ENCODE measurements around the gene CD79A.

Gene CD79A

GRCh38 chr19:41919948-41920712 lies 43.1 kb downstream of the CD79A start:
- TF ChIP-seq CTCF (IDR thresholded peaks at IDR 0.05): no peak
- TF ChIP-seq ZFX (IDR thresholded peaks at IDR 0.05; ENCODE audit: borderline replicate concordance): no peak

DNA sequence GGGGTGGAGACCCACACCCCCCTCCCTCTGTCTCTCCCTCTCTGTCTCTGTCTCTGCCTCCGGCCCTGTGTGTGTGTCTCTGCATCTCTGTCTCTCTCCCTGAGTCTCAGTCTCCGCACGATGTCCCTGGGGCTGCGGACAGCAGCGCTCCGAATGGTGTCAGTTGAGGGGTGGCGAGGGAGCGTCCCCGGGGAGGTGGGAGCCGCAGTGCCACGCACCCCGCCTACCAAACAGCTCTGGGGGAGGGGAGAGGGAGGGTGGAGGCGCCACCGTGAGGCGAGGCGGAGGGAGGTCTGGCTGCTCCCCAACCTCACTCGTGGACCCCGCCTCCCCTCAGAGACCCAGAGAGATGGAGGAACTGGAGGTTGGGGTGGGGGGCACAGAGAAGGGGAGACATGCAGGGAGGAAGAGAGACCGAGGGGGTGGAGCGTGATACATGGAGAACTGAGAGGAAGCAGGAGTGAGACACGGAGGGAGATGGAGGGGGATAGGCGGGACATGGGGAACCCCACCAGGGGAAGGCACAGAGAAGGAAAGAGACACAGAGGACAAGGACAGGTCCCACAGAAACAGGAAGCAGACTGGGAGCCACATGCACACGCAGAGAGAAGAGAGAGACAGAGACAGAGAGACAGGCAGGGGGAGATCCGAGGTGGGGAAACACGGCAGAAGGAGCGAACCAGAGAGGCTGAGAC lies 44.0 kb downstream of the CD79A start:
- H3K27ac ChIP-seq: no peak overlapping the region
- no peak for TF ChIP-seq ZFX (IDR thresholded peaks at IDR 0.05; ENCODE audit: borderline replicate concordance)
- TF ChIP-seq CTCF (IDR thresholded peaks at IDR 0.05): no peak

More at GRCh38 chr19:41919948-41920712, 43.1 kb downstream of the CD79A start:
- no peak overlapping the region for H3K27ac ChIP-seq

DNA sequence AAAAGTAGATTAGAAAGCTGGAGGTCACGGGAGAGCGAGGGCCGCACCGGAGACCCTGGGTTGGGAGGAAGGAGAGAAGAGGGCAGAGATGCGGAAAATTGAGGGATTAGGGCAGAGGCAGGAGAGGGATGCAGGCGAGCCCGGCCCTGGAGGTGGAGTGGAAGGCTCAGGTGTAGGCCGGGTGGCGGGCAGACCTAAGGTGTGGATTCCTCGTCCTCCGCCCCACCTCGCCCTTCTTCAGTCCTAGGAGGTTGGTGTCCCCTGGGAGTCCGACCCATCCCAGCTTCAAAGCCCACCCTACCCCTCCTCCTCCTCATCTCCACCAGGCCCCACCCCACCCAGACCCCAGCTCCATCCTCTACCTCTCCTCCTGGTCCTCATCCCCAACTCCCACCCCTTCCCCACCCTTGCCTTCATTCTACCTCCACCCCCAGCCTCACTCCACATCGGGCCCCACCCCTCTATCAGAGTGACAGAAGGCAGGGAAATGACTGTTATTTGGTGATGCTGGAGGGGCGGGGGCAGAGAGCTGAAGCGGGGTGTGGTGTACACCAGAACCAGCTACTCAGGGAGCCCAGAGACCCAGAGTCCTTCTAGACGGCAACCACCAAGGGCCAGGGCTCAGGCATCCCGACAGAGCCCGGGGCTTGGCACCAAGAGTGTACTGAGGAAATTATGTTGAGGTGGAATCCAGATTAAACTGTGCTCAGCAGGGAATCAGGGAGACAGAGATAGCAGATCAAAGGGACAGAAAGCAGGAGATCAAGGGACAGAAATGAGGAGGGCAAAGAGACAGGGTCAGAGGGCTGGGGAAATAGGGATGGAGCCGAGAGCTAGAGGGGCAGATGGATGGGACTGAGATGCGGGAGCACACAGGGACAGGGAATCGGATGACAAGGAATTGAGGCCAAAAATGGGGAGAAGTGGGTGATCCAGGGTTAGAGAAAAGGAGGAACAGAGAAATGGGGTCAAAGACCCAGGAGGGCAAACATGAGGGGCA lies 44.8 kb downstream of the CD79A start:
- TF ChIP-seq ZFX (IDR thresholded peaks at IDR 0.05; ENCODE audit: borderline replicate concordance) (no peak), CTCF (IDR thresholded peaks at IDR 0.05) (no peak)
- no peak overlapping the region for H3K27ac ChIP-seq

DNA sequence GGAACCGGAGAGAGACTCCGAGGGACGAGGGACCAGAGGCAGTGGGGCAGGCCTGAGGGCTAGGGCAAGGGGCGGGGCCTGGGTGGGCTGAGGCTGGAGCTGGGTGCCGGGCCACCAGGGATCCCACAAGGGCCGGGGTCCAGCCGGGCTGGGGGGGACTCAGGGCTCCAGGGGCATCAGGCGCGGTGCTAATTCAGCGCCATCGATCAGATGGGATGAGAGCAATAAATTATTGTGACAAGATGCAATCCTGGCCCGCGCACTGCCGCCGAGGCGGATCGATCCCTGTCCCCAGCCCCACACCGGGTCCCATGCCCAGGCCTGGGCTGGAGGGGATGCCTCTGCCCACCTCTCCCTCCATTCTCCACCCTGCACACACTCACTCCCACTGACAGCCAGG lies 45.5 kb downstream of the CD79A start:
- no peak overlapping the region for H3K27ac ChIP-seq
- TF ChIP-seq CTCF (IDR thresholded peaks at IDR 0.05) (no peak), ZFX (IDR thresholded peaks at IDR 0.05; ENCODE audit: borderline replicate concordance) (no peak)

DNA sequence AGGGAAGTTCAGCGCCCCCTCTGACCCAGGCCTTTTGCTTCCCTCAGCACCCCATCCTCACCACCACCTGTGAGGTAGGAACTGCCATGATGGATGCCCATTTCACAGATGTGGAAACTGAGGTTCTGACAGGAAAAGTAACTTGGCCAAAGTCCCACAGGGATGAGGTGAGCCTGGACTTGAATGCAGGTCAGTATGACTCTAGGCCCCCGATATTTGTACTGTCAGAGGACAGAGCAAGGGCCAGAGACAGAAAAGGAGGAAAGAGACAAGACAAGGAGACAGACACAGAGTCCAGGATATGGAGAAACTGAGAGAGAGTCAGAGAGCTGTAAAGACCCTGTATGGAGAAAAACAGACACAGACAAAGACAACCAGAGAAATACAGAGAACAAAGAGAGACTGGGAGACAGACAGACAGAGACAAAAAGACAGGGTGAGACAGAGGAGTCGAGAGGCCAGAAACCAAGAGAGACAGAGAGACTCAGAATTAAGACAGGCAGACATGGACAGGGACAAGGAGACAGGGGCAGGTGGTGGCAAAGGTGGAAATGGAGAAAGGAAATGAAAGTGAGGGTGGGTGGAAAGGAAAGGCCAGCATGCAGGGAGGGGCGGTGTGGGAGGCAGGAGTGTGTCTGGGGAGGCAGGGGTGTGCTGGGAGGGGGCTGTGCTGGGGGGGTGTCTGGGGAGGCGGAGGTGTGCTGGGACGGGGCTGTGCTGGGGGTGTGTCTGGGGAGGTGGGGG lies 46.1 kb downstream of the CD79A start:
- no peak overlapping the region for H3K27ac ChIP-seq

More for the DNA sequence above, 46.1 kb downstream of the CD79A start:
- TF ChIP-seq CTCF (IDR thresholded peaks at IDR 0.05) (no peak), ZFX (IDR thresholded peaks at IDR 0.05; ENCODE audit: borderline replicate concordance) (no peak)
